Activated T-cell treated with anti-CD3 and anti-CD28 coated beads for 48 hours (primary cell): ENCODE results near the gene PAX4.
"Not testable (repeated sequence)": the region's sequence is repeated elsewhere in the genome, so short reads cannot be mapped to it uniquely, and the experiment has no call there.

Experiments used
- DNase-seq: peaks from one replicate; pipeline ENCODE4 v3.0.0-alpha.2; 2020; ENCODE audit warnings: low read depth

PAX4 gene

DNA sequence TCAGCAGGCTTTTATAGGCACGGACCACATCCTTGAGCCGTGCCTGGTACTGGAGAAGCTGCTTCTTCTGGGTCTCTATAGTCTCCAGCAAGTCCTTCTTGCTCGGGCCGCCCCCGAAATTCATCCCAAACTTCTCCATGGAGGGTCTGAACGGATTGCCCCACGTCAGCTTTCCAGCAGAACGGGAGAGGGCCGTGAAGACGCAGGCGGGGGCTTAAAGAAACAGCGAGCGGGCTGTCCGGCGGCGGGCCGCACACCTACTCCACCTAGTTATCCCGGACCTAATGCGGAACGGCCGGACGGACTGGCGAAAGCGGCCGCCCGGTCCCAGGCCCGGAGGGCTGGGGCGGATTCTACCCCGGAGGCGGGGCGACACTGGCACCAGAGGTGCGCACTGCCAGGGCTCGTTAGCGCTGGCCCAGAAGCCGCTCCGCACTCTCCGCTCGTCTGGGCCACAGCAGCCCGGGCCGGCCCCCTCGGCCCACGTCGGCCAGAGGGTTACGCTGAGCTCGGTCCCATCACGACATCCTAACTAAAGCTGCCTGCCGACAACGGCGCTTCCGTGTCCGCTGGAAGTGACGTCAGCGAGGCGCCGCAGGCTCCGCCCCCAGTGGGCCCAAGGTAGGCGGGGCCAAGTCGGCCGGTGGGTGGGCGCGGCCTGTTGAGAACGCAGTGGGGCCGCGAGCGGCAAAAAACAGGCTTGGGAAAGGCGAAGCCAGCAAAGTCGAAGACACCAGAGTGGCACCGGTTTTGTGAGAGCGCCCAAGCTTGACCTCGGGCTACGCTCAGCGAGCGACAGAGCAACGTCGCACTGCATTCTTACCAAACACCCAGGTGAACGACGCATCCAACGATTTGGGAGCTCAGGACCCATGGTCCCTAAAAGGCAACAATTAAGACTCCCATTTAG is 32.6 kb downstream of the PAX4 start, which contains the start of gene GCC1:
Gene GCC1 (minus strand): TSS at position 553 of the 910 bp plus-strand sequence. CDS start 414 bp downstream, at position 139.
- peak; percentile 93 for DNase-seq

DNA sequence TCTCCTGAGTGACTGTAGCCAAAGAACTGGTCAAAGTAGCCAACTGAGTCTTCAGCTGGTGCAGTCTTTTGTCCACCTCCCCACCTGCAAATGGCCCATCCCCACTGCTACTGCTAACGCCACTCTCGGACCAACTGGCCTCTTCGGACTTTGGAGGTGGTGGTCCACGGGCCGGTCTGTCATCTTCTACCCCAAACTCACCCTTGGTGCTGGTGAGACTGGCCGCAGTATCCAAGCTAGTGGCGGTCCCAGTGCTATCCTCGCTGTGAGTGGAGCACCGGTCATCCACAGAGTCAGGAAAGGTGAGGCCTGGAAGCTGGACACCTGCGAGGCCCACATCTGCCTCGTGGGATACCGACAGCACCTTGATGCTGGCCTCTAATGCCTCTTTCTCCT is 33.3 kb downstream of the PAX4 start:
- DNase-seq, result no peak

DNA sequence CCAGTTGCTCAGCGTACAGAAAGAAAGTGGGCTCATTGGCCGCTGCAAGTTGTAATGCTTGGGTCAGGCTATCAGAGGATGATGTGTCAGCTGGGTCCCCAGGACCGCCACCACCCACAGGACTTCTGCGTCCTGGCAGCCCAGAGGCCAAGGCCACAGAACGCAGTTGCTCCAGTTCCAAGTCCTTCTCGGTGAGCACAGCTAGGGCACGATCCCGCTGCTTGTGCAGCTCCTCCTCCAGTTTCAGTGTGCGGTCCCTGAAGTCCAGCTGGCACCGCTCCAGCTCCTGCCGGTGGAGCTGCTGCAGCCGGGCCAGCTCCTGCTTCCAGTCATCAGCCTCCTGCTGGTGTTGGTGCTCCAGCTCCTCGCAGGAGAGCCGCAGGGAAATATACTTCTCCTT is 35.6 kb downstream of the PAX4 start:
- DNase-seq, result no peak

DNA sequence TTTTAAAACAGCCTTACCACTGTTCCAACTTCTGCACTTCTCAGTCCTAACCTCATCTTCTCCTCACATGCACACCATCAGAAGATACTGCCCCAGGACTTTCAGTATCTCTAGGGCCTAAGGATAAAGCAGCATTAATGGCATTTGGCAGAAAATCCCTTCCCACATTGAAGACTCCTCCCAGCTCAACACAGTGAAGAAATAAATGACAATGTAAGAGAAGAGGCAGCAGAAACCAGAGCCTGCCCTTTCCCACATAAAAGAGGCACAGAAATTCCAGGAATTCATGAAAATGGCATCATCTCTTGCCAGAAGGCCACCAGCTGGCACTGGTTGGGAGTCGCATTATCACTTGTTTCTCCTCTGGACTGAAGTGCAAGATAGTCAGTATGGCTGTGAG is 36.2 kb downstream of the PAX4 start:
- no peak for DNase-seq

DNA sequence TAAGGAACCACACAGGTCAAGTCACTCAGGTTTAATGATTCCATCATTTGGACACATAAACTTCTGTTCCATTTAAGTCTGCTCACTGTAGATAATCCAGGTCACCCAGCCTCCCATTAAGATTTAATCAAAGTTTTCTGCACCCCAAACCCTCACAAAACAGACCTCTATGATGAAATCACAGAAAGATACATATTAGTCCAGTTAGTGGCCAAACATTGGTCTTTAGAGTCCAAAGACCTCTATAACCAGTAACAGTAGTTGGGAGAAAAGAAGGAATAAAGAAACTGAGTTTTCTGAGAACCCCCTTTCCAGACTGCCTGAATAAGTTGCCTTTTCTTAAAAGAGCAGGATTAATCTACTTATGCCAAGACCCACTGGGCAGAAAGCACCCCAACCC is 37.3 kb downstream of the PAX4 start:
- no peak for DNase-seq

DNA sequence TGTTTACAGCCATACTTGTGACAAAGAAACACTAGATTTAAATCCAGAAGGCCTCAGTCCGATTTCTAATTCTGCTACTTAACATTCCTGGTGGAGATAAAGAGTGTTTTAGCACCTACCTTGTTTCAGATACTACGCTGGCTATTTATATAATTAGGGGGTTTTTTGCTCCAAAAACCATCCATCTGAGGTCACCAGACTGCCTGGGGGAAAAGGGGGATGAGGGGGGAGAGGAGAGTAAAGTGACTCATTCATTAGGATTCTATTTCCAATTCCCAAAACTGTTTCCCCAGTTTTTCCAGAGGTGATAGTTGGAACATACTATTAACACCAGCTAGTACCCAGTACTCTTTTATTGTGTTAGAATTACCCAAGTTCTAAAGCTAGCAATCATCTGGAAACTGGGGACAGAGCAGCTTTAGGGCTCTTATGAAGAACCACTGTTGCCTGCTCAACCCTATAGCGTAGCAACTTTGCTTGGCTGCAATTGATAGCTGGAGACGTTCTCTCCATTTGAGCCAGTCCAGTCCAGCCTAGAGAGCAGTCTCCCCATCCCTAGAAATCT is 39.1 kb downstream of the PAX4 start:
- DNase-seq, result no peak

DNA sequence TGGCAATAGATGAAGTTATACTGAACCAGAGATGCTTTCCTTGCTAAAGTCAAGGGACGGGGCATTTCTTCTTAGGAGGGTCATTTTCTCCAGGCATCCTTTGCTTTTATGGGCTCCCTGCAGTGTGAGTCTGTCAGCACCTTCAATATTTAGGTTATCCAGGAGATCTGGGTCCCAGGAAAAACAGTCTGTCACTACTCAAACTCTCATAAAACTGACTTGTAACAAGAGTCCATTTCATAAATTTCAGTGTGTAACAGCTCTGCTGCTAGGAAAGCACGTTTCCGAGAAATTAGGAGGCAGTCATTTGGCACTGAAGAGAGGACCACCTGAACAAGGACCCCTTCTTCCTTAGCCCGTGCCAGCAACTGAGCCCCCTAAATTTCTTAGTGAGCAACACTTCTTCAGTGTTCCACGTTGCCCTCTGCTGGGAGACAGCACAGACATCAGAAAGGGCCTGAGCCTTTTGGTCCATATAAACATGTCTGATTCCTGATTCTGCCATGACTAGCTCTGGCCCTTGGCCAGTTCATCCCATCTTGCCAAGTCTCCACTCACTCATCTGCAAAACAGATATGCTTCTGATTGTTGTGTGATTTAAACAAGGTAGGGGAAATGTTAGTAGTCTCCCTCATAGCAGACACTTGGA is 39.8 kb downstream of the PAX4 start:
- no peak for DNase-seq

DNA sequence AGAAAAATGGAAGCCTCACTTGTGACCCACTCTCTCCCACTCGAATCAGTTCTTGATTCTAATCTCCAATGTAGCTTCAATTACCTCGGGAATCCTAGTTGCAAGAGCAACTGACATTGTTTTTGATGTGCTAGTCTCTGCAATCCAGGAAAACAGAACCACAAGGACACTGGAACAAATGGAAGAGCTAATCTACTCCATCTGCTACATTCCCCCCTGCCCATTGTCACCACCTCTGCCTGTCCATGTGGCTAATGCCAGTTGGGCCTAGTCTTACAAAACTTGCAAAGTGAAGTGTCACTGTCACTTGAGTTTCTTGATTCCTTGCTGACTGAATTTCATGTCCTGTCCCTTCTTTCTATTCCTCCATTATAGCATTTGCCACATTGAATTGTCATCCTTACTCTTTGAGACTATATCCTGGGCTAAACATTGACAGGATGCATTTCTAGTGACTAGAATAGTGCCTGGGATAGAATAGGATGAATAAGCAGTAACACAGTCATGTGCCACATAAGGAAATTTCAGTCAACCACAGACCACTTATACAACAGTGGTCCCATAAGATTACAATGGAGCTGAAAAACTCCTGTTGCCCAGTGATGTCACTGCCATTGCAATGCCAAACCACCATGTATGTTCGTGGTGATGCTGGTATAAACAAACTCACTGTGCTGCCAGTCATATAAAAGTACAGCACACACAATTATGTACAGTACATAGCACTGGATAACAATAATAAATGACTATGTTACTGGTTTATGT is 46.0 kb downstream of the PAX4 start:
- DNase-seq, result no peak

DNA sequence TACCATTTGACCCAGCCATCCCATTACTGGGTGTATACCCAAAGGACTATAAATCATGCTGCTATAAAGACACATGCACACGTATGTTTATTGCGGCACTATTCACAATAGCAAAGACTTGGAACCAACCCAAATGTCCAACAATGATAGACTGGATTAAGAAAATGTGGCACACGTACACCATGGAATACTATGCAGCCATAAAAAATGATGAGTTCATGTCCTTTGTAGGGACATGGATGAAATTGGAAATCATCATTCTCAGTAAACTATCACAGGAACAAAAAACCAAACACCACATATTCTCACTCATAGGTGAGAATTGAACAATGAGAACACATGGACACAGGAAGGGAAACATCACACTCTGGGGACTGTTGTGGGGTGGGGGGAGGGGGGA is 49.9 kb downstream of the PAX4 start:
- not testable (repeated sequence) for DNase-seq

DNA sequence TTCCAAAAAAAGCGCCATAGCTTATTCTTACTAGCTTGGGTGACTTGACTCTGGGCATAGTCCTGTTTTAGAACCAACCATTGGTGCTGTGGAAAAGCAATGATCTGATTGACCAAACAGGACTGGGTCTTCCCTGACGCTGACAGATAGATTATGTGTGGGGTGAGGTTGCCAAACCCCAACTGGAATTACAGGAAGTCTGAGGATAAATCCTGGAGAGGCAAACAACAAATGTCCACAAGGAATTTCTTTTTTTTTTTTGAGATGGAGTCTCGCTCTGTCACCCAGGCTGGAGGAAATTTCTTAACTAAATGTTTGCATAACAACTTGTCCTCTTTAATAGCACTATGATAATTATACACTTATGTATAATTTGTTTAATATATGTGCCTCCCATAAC is 51.7 kb downstream of the PAX4 start:
- DNase-seq, result no peak
